ENCODE results near the gene SHF.

GRCh38 chr15:45234562-45235235, 46.9 kb upstream of the SHF start:
- TF ChIP-seq CTCF (conservative IDR thresholded peaks at IDR 0.05; ENCODE audit: low read length) (no peak), EZH2phosphoT487 (IDR thresholded peaks at IDR 0.05; ENCODE audit: borderline replicate concordance) (no peak)

All from Loucy (cell line).